GM20431 (cell line): ENCODE data around the gene JAG2.

Source experiments
- in situ Hi-C: fragments of 300-500 bp; cut with MseI, MboI; formaldehyde crosslinking; loops from one replicate; pipeline ENCODE4 v1.15.0; 2020; ENCODE audit warnings: low sequenced_read_pairs; ENCODE audit not compliant: unreplicated experiment

JAG2 gene

DNA sequence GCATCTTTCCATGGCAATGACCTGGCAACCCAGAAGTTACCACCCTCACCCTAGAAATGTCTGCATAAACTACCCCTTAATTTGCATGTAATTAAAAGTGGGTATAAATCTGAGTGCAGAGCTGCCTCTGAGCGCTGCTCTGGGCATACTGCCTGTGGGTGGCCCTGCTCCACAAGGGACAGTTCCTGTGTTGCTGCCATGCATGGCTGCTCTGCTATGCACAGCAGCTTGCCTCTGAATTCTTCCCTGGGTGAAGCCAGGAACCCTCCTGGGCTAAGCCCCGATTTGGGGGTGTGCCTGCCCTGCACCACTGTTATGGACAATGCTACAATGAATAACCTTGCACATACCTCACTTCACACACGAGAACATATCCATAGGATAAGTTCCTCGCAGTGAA is 67.7 kb downstream of the JAG2 start:
- in situ Hi-C loops: no loop called here

DNA sequence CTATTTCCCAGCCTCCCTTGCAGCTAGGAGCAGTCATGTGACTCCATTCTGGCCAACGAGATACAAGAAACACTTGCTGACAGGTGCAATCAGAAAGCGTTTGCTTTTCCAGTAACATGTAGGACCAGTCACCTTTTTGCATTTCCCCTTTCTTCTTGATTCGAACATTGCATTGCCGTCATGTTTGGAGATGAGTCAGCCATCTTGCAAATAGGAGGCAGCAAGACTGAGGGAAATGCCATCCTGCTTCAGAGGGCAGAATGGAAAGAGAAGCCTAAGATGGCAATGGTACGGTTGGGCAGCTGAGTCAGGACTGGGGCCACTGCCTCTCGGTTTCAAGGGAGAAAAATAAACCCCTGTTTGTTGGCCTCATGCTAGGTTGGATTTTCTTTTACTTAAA is 68.8 kb downstream of the JAG2 start:
- in situ Hi-C loops: no loop called here

DNA sequence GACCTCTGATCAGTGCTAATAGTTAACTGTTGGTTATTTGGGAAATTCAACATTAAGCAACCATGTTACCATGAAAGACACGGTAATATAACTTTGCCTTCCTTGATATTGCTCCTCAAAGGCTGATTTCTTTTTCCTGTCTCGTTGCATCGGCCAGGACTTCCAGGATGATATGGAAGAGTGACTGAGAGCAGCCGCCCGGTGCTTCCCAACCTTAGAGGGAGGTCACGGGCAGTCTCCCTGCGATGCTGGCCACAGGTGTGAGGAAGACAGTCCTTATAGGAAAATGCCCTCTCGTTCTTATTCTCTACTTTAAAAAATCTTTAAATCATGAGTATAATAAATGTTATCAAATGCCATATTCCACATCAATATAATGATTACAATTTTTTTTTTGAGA is 70.3 kb downstream of the JAG2 start:
- in situ Hi-C loops: no loop called here

DNA sequence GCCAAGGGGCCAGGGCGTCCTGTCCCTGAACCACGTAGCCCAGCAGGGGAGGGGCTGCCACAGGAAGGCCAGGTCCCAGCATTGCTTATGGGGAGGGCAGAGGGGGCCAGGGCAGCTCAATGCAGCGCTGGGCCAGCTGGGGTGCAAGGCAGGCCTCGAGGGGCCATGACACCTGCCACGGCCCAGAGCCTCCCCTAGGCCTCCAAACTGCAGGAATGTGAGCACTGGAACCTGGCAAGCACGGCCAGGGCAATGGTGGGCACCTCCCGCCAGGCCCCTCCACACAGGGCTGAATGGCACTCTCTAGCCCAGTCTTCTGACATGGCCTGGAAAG is 70.8 kb downstream of the JAG2 start:
- in situ Hi-C loops: no loop called here

DNA sequence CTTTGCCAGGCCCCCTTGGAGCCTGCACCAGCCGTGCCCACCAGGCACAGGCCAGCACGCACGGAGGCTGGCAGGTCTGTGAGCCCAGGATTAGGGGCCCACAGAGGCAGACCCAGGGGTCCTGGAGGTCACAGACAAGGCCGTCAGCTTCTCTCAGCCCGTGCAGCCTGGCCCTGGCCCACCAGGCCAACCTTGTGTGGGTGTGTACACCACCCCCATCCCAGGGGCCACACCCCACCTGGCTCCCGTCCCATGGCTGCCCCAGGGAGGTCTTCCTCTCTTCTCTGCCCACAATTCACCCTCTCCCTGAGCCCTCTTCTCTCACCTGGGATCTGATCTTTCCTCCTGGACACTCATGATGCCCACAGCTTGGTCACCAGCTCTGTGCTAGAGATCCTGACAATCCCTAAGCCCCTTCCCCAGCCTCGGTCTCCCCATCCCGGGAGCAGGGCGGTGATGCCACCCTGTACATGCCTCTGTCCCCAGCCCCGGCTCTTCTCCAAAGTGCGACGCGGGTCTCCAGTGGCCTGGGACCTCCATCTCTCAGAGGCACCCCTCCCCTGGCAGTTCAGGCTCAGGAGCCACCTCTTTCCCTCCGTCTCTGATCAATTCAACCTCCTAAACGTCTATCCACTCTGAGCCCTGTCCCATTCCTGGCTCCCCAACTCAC is 72.2 kb downstream of the JAG2 start:
- in situ Hi-C loops: no loop called here

DNA sequence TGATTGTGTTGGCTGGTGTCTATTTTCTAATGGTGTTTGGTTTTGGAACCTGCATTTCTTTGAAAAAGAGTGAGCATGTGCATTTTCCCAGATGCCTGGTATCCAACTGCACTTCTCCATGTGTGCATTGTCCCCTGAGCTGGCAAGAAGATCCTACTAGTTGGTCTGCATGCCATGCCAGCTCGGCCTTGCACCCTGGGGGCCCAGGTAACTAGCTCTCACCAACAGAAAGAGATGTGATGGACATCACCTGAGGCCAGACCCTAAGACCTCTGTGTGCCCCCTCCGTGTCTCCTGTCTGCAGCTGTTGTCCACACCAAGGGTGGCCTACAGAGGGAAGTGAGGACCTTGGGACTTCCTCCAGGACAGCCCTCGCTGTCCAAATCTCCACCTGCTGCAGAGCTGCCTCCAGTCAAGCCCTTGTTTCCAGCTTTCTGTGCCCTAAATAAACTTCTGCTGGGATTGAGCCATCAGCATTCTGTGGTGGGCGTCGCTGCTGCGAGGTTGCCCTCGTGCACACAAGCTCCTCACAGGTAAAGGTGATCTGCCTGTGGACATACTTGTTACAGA is 73.3 kb downstream of the JAG2 start:
- in situ Hi-C loops: no loop called here

DNA sequence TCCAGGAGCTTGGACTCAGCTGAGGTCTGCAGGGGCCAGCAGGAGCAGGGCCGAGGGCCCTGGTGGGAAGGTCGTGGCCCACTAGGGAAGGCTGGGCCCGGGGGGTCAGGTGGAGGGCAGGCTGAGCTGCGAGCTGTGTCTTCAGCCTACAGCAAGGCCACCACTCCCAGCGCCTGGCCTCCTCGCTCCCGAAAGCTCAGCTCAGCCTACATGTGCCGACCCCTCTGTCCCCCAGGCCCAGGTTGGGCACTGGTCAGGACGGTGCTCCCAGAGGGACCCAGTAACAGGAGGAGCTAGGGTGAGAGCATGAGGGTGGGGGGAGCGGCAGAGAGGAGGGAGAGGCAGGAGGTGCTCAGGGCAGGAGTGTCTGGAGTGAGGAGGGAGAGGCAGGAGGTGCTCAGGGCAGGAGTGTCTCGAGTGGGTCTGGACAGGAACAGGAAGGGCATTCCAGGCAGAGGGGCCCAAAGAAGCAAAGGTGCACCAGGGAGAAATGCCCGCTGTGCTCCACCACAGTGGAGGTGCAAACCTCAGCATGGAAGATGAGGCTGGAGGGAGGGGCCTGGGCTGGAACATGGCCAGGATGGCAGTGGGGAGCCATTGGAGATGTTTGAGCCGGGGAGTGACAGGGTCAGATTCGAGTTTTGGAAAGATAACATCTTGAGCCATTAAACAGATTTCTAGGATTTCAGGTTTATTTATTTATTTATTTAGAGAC is 74.2 kb downstream of the JAG2 start:
- in situ Hi-C loops: no loop called here

DNA sequence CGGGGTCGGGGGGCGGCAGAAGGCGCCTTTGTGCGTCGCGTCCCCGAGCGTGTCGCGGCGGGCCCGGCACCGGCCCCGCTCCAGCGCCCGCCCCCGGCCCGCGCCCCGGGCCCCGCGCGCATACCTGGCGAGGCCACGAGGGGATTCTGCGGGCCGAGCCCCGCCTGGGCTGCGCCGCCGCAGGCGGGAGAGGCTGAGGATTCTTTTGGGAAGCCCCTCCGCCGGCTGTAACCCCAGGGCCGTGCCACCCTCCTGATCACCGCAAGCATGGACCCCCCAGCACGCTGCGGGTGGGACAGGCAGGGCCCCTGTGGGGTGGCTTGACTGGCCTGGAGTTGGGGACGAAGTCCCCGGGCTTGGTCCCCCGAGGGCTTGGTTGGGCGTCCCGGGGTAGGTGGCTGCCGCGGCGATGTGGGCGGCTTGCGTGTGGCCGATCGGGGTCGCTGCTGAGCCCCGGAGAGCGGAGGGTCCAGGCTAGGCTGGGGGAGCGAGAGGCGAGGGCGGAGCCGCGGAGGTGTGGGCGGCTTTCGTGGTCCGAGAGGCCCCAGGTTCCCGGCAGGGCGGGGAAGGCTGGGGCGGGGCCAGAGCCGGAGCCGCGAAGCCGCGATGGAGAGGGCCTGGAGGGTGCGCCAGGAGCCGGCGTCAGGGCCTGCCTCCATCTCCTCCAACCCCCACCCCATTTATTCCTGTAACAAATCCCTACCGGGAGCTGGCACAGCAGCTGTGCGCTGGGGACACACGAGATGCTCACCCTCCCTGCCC is 75.0 kb downstream of the JAG2 start:
- in situ Hi-C loops: no loop called here

DNA sequence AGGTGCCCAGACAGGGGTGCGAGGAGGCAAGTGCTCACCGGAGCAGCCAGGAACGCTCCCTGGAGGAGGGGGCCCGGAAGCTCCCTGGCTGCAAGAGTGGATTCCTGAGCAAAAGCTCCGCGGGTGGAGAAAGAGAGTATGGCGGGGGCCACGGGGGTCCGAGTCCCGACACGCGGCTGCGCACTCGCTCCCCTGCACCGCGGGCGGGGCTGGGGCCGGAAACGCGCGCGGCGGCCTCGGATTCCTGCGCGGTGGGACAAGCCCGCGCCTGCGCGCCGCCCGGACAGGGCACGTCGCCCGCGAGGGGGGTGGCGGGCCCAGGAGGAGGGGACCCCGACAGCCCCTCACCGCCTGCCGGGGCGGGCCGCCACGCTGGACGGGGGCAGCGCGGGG is 75.5 kb downstream of the JAG2 start:
- in situ Hi-C loops: no loop called here

DNA sequence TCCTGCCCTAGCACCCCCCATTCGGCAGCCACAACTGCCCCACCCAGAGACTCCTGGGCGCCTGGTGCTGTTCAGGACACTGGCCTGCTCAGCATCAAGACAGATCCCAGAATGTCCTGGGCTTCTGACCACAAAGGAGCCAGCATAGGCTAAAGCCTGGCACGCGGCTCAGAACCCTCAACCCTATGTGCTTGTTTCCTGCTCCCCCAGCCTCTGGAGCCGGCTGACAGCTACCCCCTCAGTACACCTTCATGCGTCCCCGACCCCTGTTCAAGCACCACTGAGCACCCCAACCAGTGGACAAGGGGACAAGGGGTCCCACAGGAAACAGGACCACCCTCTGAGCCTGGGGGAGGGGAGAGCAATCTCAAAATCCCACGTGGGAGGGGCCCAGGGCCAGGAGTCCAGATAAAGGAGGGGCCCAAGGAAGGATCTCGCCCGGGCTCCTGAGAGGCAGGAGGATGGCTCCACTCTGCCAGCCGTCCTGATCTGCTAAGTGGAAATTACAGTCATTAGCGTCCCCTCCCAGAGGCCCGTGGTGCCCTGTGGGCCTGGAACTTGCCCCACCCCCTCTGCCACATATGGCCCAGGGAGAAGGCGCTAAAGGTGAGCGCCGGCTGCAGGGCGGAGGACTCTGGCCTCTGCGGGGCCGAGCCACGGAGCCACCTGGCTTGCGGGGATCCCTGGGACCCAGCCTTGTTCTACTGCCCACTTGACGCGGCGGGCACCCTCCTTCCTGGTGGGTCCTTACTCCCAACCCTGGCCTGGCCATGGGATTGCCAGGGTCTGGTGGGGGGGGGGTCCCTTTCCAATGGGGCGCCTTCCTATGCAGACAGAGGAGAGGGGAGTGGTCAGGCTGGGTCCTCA is 76.2 kb downstream of the JAG2 start:
- in situ Hi-C loops: no loop called here

DNA sequence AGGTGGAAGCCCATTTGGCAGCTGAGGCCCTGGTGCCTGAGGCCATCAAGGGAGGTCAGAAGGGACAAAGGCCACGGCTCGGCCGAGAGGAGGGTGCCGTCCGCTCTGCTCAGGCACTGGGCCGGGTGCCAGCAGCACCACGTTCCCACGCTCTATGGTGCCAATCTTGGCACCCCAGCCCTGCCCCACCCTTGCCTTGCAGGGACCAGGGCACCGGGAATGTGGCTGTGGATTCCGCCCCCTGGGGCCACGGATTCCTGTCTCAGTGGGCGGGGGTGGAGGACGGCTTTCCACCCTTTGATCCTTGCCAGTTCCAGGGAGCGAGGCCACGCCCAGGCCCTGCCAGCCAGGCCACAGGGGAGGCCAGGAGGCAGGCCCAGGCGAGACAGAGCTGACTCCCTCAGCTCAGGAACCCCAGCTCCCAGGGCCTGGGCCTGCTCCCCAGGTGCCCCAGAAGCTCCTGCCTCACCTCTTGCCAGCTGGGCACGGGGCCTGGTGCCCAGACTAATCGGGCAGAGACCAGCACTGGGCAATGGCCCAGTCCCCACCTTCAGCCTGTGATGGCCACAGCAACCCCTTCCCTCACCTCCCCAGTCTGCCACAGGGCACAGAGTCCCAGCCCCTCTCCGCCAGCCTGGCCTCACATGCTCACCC is 76.9 kb downstream of the JAG2 start:
- in situ Hi-C loops: no loop called here

DNA sequence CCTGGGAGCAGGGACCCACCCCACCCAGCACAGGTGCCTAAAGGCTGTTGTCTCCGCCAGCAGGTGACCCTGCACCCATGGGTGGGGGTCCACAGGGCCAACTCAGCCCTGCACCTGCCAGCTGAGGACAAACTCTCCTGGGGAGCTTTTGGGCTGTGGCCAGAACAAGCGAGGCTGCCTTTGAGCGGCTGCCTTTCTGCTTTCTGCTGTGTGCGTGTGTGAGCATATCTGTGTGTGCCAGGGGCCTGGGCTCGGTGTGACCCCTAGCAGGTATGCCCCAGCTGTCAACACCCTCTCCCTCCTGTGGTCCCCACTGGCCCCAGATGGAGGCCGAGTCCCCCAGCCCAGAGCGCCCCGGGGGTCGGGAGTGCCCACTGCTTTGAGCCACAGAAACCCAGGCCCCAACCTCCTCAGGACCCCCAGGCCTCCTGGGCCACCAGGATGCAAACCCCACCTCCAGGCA is 77.5 kb downstream of the JAG2 start:
- in situ Hi-C loops: no loop called here
